ENCODE results near the gene TMEM132A.

GRCh38 chr11:60930394-60930793, 6.1 kb downstream of the TMEM132A start:
- peak in 1 of 3 donors; percentile 14 for TF ChIP-seq POLR2AphosphoS5 (IDR thresholded peaks at IDR 0.05)
- TF ChIP-seq CTCF (IDR thresholded peaks at IDR 0.05 in 8 of 11, conservative IDR thresholded peaks at IDR 0.05 in 3 of 11): no peak

Data from spleen (tissue), 7 donors.